GM12878 (cell line): ENCODE results near the gene TMED7.

ENCODE experiments used
- BCL11A ChIP-seq: IDR thresholded peaks from 2 replicates; pipeline ENCODE4 v1.6.1; 2011; ENCODE audit warnings: low read depth, low read length
- CHD2 ChIP-seq: IDR thresholded peaks from 2 replicates; pipeline ENCODE4 v1.6.1; 2011; ENCODE audit warnings: low read depth, low read length, improper control_type of control experiment, borderline replicate concordance
- EP300 ChIP-seq, 2 experiments: fragments of 150-350 bp in 1 of 2; IDR thresholded peaks; 2 replicates each; pipeline ENCODE4 v1.6.1; 2011 to 2012; ENCODE audit warnings: low read depth in 2 of 2, low read length in 2 of 2, borderline replicate concordance in 1 of 2, improper control_type of control experiment in 1 of 2, inconsistent platforms in 1 of 2; ENCODE audit not compliant: control insufficient read depth in 1 of 2
- HDAC6 ChIP-seq: fragments of 200-600 bp; sonication (generic); IDR thresholded peaks from one replicate; pipeline ENCODE4 v1.8.0; 2017; ENCODE audit warnings: antibody characterized with exemption; ENCODE audit not compliant: unreplicated experiment
- JUND ChIP-seq: IDR thresholded peaks from 2 replicates; pipeline ENCODE4 v1.6.1; 2012; ENCODE audit warnings: low read depth, mild to moderate bottlenecking, low read length, improper control_type of control experiment, moderate library complexity
- PAX5 ChIP-seq: IDR thresholded peaks from 2 replicates; pipeline ENCODE4 v1.6.1; 2011; ENCODE audit warnings: low read depth, low read length, borderline replicate concordance
- POLR2A ChIP-seq: IDR thresholded peaks from 2 replicates; pipeline ENCODE4 v1.6.1; 2011; ENCODE audit warnings: low read depth, mild to moderate bottlenecking, low read length
- RAD21 ChIP-seq: IDR thresholded peaks from 2 replicates; pipeline ENCODE4 v1.6.1; 2011; ENCODE audit warnings: mild to moderate bottlenecking, low read depth, low read length, moderate library complexity; ENCODE audit not compliant: insufficient read depth
- RFX5 ChIP-seq: IDR thresholded peaks from 2 replicates; pipeline ENCODE4 v1.6.1; 2011; ENCODE audit warnings: low read depth, low read length, improper control_type of control experiment
- SMAD5 ChIP-seq: IDR thresholded peaks from 2 replicates; pipeline ENCODE4 v1.6.1; 2016; ENCODE audit warnings: antibody characterized with exemption, low read depth
- TF ChIP-seq, protein P1 (sequence below), 3 experiments: IDR thresholded peaks in 2 of 3; conservative IDR thresholded peaks in 1 of 3; 2 replicates each; pipeline ENCODE4 v1.5.1; 2011; ENCODE audit warnings: low read depth in 3 of 3, low read length in 3 of 3, mild to moderate bottlenecking in 3 of 3, control low read depth in 2 of 3, moderate library complexity in 2 of 3, inconsistent platforms in 1 of 3, mixed read lengths in 1 of 3; ENCODE audit not compliant: control insufficient read depth in 2 of 3, insufficient read depth in 1 of 3; ENCODE audit errors: extremely low read depth in 1 of 3

DNA sequence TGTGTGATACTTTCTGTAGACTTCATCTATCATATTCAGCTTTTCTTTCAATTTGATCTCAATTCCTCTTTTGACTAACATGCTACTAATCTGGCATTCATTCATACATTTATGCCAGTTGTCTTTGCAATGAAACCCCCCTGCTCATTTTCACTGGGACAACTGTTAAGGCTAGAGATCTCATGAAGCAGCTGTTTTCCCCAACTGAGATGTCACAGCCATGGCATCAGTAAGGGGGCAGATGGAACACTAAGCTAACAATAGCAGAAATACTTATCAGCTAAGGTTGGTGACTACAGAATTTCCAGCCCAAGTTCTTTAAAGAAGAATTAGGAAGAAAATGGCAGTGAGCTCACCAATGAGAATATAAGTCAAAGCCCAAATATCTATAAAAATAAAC lies 9.4 kb downstream of the TMED7 start:
- TF ChIP-seq, protein P1, sequence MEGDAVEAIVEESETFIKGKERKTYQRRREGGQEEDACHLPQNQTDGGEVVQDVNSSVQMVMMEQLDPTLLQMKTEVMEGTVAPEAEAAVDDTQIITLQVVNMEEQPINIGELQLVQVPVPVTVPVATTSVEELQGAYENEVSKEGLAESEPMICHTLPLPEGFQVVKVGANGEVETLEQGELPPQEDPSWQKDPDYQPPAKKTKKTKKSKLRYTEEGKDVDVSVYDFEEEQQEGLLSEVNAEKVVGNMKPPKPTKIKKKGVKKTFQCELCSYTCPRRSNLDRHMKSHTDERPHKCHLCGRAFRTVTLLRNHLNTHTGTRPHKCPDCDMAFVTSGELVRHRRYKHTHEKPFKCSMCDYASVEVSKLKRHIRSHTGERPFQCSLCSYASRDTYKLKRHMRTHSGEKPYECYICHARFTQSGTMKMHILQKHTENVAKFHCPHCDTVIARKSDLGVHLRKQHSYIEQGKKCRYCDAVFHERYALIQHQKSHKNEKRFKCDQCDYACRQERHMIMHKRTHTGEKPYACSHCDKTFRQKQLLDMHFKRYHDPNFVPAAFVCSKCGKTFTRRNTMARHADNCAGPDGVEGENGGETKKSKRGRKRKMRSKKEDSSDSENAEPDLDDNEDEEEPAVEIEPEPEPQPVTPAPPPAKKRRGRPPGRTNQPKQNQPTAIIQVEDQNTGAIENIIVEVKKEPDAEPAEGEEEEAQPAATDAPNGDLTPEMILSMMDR (IDR thresholded peaks at IDR 0.05 in 2 of 3, conservative IDR thresholded peaks at IDR 0.05 in 1 of 3; ENCODE audit: control insufficient read depth in 2 of 3, extremely low read depth in 1 of 3, insufficient read depth in 1 of 3, low read depth in 3 of 3, low read length in 3 of 3): no peak
- no peak for TF ChIP-seq RAD21
- no peak for TF ChIP-seq JUND
- no peak for TF ChIP-seq SMAD5
- TF ChIP-seq HDAC6: no peak
- TF ChIP-seq POLR2A: no peak
- TF ChIP-seq PAX5: no peak
- TF ChIP-seq CHD2: no peak
- no peak for TF ChIP-seq RFX5
- no peak for TF ChIP-seq EP300 (IDR thresholded peaks at IDR 0.05; ENCODE audit: borderline replicate concordance in 1 of 2, control insufficient read depth in 1 of 2, low read depth in 2 of 2, low read length in 2 of 2)
- no peak for TF ChIP-seq BCL11A
